H9 (cell line): ENCODE measurements around the gene SELL. TPM values are rescaled to one million over a fixed set of nuclear protein-coding genes. Genes with fewer than 3 reads are reported as not detected.

Source experiments
- DNase-seq: peaks from one replicate; pipeline ENCODE4 v3.0.0-alpha.2; 2017
- H2AFZ ChIP-seq: one replicate; pipeline ENCODE4 v1.6.1; 2013; ENCODE audit warnings: mild to moderate bottlenecking, low read length, control low read depth, moderate library complexity
- H2AK5ac ChIP-seq: 2 replicates; pipeline ENCODE4 v1.6.1; 2013; ENCODE audit warnings: low read length, control low read depth, mixed read lengths; ENCODE audit not compliant: insufficient read length
- H2BK120ac ChIP-seq: one replicate; pipeline ENCODE4 v1.6.1; 2013; ENCODE audit warnings: low read depth, mild to moderate bottlenecking, low read length, control low read depth, inconsistent platforms; ENCODE audit not compliant: poor library complexity, severe bottlenecking
- H2BK12ac ChIP-seq: 2 replicates; pipeline ENCODE4 v1.6.1; 2013; ENCODE audit warnings: low read length, control low read depth, mixed read lengths, low read depth; ENCODE audit not compliant: insufficient read length
- H2BK15ac ChIP-seq: 2 replicates; pipeline ENCODE4 v1.6.1; 2013; ENCODE audit warnings: low read depth, low read length, control low read depth
- H2BK20ac ChIP-seq: one replicate; pipeline ENCODE4 v1.6.1; 2013; ENCODE audit warnings: low read depth, mild to moderate bottlenecking, low read length, control low read depth, inconsistent platforms; ENCODE audit not compliant: poor library complexity, severe bottlenecking
- H2BK5ac ChIP-seq: 2 replicates; pipeline ENCODE4 v1.6.1; 2013; ENCODE audit warnings: low read length, control low read depth, mixed read lengths; ENCODE audit not compliant: insufficient read length
- H3K14ac ChIP-seq: 2 replicates; pipeline ENCODE4 v1.6.1; 2013; ENCODE audit warnings: low read length, control low read depth; ENCODE audit not compliant: insufficient read depth
- H3K18ac ChIP-seq: 2 replicates; pipeline ENCODE4 v1.6.1; 2013; ENCODE audit warnings: low read depth, mild to moderate bottlenecking, mixed read lengths, low read length, control low read depth; ENCODE audit not compliant: insufficient read length
- H3K23ac ChIP-seq: 2 replicates; pipeline ENCODE4 v1.6.1; 2013; ENCODE audit warnings: low read length, control low read depth, mixed read lengths, low read depth; ENCODE audit not compliant: insufficient read length
- H3K23me2 ChIP-seq: 2 replicates; pipeline ENCODE4 v1.6.1; 2013; ENCODE audit warnings: low read depth, mild to moderate bottlenecking, mixed read lengths, low read length, control low read depth; ENCODE audit not compliant: insufficient read length, poor library complexity, severe bottlenecking
- H3K27ac ChIP-seq: 2 replicates; pipeline ENCODE4 v1.5.1; 2013; ENCODE audit warnings: low read length, control low read depth, mixed read lengths, low read depth; ENCODE audit not compliant: insufficient read length
- H3K27me3 ChIP-seq: 2 replicates; pipeline ENCODE4 v1.6.1; 2013; ENCODE audit warnings: low read length, control low read depth, inconsistent platforms; ENCODE audit not compliant: insufficient read depth
- H3K4ac ChIP-seq: 2 replicates; pipeline ENCODE4 v1.6.1; 2013; ENCODE audit warnings: low read depth, mild to moderate bottlenecking, control low read depth, inconsistent platforms, low read length, moderate library complexity
- H3K4me1 ChIP-seq: 2 replicates; pipeline ENCODE4 v1.6.1; 2013; ENCODE audit warnings: low read length, control low read depth, inconsistent platforms; ENCODE audit not compliant: insufficient read depth
- H3K4me2 ChIP-seq: 2 replicates; pipeline ENCODE4 v1.6.1; 2013; ENCODE audit warnings: low read length, control low read depth, mixed read lengths; ENCODE audit not compliant: insufficient read length, insufficient read depth
- H3K56ac ChIP-seq: 2 replicates; pipeline ENCODE4 v1.6.1; 2013; ENCODE audit warnings: low read depth, mild to moderate bottlenecking, mixed read lengths, low read length, control low read depth; ENCODE audit not compliant: insufficient read length
- H3K79me1 ChIP-seq: 2 replicates; pipeline ENCODE4 v1.6.1; 2013; ENCODE audit warnings: low read depth, mild to moderate bottlenecking, moderate library complexity, low read length, control low read depth, inconsistent platforms; ENCODE audit not compliant: insufficient read depth, poor library complexity, severe bottlenecking
- H3K79me2 ChIP-seq: 2 replicates; pipeline ENCODE4 v1.6.1; 2013; ENCODE audit warnings: low read length, control low read depth, inconsistent platforms; ENCODE audit not compliant: insufficient read depth
- H3K9ac ChIP-seq: 2 replicates; pipeline ENCODE4 v1.6.1; 2013; ENCODE audit warnings: low read length, control low read depth, mixed read lengths; ENCODE audit not compliant: insufficient read length; ENCODE audit errors: extremely low read depth
- H3K9me3 ChIP-seq: one replicate; pipeline ENCODE4 v1.6.1; 2013; ENCODE audit warnings: low read depth, low read length, inconsistent platforms; ENCODE audit not compliant: control insufficient read depth
- H3T11ph ChIP-seq: one replicate; pipeline ENCODE4 v1.6.1; 2013; ENCODE audit warnings: mild to moderate bottlenecking, low read length, control low read depth, inconsistent platforms
- H4K20me1 ChIP-seq: one replicate; pipeline ENCODE4 v1.6.1; 2013; ENCODE audit not compliant: control insufficient read depth, insufficient read length, insufficient read depth
- H4K5ac ChIP-seq: 2 replicates; pipeline ENCODE4 v1.6.1; 2013; ENCODE audit warnings: low read depth, mild to moderate bottlenecking, mixed read lengths, low read length, control low read depth; ENCODE audit not compliant: insufficient read length
- H4K8ac ChIP-seq: replicated peaks from 2 replicates; pipeline ENCODE4 v1.6.1; 2013; ENCODE audit warnings: low read length, control low read depth, mixed read lengths, low read depth; ENCODE audit not compliant: insufficient read length
- H4K91ac ChIP-seq: 2 replicates; pipeline ENCODE4 v1.6.1; 2013; ENCODE audit warnings: low read depth, mild to moderate bottlenecking, moderate library complexity, mixed read lengths, low read length, control low read depth; ENCODE audit not compliant: insufficient read length
- H3K27ac Mint-ChIP-seq, 3 experiments: 2 replicates in 2 of 3; 3 replicates in 1 of 3; pipeline ENCODE4 v1.8.0; 2020 to 2021; ENCODE audit warnings: mixed read lengths in 3 of 3, mild to moderate bottlenecking in 1 of 3, moderate library complexity in 1 of 3
- H3K27me3 Mint-ChIP-seq: 2 replicates; pipeline ENCODE4 v1.8.0; 2021; ENCODE audit warnings: low read depth, mild to moderate bottlenecking, moderate library complexity, mixed read lengths
- H3K36me3 Mint-ChIP-seq, 3 experiments: 2 replicates in 2 of 3; 3 replicates in 1 of 3; pipeline ENCODE4 v1.8.0; 2020 to 2021; ENCODE audit warnings: low read depth in 3 of 3, mixed read lengths in 3 of 3; ENCODE audit not compliant: insufficient read depth in 1 of 3
- H3K4me1 Mint-ChIP-seq, 2 experiments: 2 replicates each; pipeline ENCODE4 v1.8.0; 2020; ENCODE audit warnings: mixed read lengths in 2 of 2
- H3K4me3 Mint-ChIP-seq, 2 experiments: 2 replicates in 1 of 2; 3 replicates in 1 of 2; pipeline ENCODE4 v1.8.0; 2020 to 2021; ENCODE audit warnings: mild to moderate bottlenecking in 2 of 2, mixed read lengths in 2 of 2, moderate library complexity in 1 of 2
- H3K9me3 Mint-ChIP-seq, 2 experiments: 2 replicates in 1 of 2; 3 replicates in 1 of 2; pipeline ENCODE4 v1.8.0; 2020; ENCODE audit warnings: mild to moderate bottlenecking in 2 of 2, mixed read lengths in 2 of 2, moderate library complexity in 1 of 2
- WGBS: extraction: QIAGEN DNeasy Blood & Tissue Kit; methylation state at CpG from one replicate; pipeline ENCODE4 v1.1.7; 2013; ENCODE audit warnings: missing lambda C conversion rate, low lambda C conversion rate, mixed read lengths; ENCODE audit not compliant: insufficient read length; ENCODE audit errors: extremely low coverage; 5-methylcytosine and 5-hydroxymethylcytosine counted together
- total RNA-seq: library from RNA; stranded (reverse); gene quantifications from 2 replicates; pipeline ENCODE4 v1.2.1, GENCODE V29; 2021
- TF ChIP-seq, protein P1 (sequence below): fragments of 200-600 bp; sonication (generic); conservative IDR thresholded peaks from 3 replicates; pipeline ENCODE4 v1.8.0; 2021; ENCODE audit warnings: antibody characterized with exemption, mild to moderate bottlenecking

Gene SELL
- total RNA-seq, 1 experiment from 2014 or later = not detected

DNA sequence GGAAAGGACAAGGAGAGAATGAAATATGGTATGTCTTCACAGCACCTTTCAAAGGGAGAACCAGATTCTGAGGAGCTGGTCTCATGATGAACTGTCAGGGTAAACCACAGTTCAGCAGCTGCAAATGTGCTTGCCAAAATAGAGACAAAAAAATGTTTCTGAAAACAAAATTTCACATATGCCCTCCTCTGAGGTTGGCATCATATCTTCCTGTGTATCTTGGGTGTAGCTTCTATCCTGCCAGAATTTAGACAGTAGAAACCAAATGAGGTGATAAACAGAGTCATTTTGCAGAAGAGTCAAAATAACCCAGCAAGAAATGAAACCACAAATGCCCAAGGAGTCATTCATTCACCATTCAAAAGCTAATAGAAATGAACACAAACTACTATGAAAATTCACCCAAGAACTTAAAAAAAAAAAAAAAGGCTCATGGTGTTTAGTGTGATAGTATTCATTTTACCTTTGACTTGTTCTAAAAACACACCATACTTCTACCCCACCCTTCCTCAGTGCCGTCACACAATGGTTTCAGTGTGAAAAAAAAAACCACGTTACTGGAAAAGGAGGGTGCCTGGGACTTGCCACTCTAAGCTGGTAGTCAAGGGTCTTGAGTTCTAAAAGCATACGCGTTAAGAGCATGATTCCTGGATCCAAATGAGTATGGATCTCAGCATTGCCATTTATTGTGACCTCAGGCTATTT, 18.5 kb downstream of the SELL start:
- Mint-ChIP-seq H3K36me3 (no peaks in the 10 kb centered on the region), H3K4me1 (peaks cover 24% of the 10 kb centered on the region in 2 experiments), H3K27ac (no peak overlapping the region), H3K9me3 (no peaks in the 10 kb centered on the region), H3K27me3 (peaks cover 41% of the 10 kb centered on the region), H3K4me3 (no peak overlapping the region)
- H3K27ac ChIP-seq = no peak overlapping the region
- H3K4ac ChIP-seq = no peak overlapping the region
- H3K79me1 ChIP-seq = no peaks in the 10 kb centered on the region
- no peak overlapping the region for H2AK5ac ChIP-seq
- no peak overlapping the region for H3T11ph ChIP-seq
- no peak for DNase-seq
- H4K20me1 ChIP-seq = no peaks in the 10 kb centered on the region
- no peak overlapping the region for H3K4me2 ChIP-seq
- H3K9me3 ChIP-seq = no peaks in the 10 kb centered on the region
- H2BK5ac ChIP-seq = no peak overlapping the region
- no peaks in the 10 kb centered on the region for H3K4me1 ChIP-seq
- H3K23me2 ChIP-seq = no peaks in the 10 kb centered on the region
- no peak overlapping the region for H4K91ac ChIP-seq
- no peak overlapping the region for H3K56ac ChIP-seq
- no peak overlapping the region for H4K5ac ChIP-seq
- no peaks in the 10 kb centered on the region for H3K79me2 ChIP-seq
- H3K27me3 ChIP-seq = peaks cover 41% of the 10 kb centered on the region; the same call in 1 of the 2 replicates
- H3K18ac ChIP-seq = no peak overlapping the region
- no peak overlapping the region for H3K23ac ChIP-seq
- H4K8ac ChIP-seq = no peak overlapping the region
- no peak overlapping the region for H2BK15ac ChIP-seq
- H3K9ac ChIP-seq = no peak overlapping the region
- WGBS = no CpG with 5 or more reads among the region's 4 CpGs
- no peak overlapping the region for H2BK12ac ChIP-seq
- no peak overlapping the region for H2BK20ac ChIP-seq
- TF ChIP-seq, protein P1, sequence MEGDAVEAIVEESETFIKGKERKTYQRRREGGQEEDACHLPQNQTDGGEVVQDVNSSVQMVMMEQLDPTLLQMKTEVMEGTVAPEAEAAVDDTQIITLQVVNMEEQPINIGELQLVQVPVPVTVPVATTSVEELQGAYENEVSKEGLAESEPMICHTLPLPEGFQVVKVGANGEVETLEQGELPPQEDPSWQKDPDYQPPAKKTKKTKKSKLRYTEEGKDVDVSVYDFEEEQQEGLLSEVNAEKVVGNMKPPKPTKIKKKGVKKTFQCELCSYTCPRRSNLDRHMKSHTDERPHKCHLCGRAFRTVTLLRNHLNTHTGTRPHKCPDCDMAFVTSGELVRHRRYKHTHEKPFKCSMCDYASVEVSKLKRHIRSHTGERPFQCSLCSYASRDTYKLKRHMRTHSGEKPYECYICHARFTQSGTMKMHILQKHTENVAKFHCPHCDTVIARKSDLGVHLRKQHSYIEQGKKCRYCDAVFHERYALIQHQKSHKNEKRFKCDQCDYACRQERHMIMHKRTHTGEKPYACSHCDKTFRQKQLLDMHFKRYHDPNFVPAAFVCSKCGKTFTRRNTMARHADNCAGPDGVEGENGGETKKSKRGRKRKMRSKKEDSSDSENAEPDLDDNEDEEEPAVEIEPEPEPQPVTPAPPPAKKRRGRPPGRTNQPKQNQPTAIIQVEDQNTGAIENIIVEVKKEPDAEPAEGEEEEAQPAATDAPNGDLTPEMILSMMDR = no peak
- H3K14ac ChIP-seq = no peak overlapping the region
- H2BK120ac ChIP-seq = no peak overlapping the region
- H2AFZ ChIP-seq = no peak overlapping the region
